Astrocyte of the cerebellum (primary cell): ENCODE data around the gene ALDH1A1.

ENCODE experiments used
- DNase-seq: peaks from one replicate; pipeline ENCODE4 v3.0.0-alpha.2; 2011; ENCODE audit warnings: low read depth
- H3K4me3 ChIP-seq: 2 replicates; pipeline ENCODE4 v1.5.1; 2011; ENCODE audit warnings: mild to moderate bottlenecking, low read depth, low read length, moderate library complexity
- CTCF ChIP-seq: IDR thresholded peaks from 2 replicates; pipeline ENCODE4 v1.5.1; 2012; ENCODE audit warnings: low read length, low read depth, moderate library complexity, mild to moderate bottlenecking; ENCODE audit errors: missing control alignments
- in situ Hi-C: cut with HindIII; loops from 2 replicates; pipeline ENCODE4 v1.10.0; 2017; ENCODE audit warnings: low sequenced_read_pairs

ALDH1A1 gene

GRCh38 chr9:72915659-72916058 lies 37.2 kb downstream of the ALDH1A1 start:
- DNase-seq: no peak
- no peak for TF ChIP-seq CTCF
- no peak overlapping the region for H3K4me3 ChIP-seq
- in situ Hi-C loops: no loop called here

- in situ Hi-C loops: no loop called here
- no peak for TF ChIP-seq CTCF
- no peak for DNase-seq
Measured at GRCh38 chr9:72914750-72915149, 38.1 kb downstream of the ALDH1A1 start.

GRCh38 chr9:72913382-72914009 lies 39.4 kb downstream of the ALDH1A1 start:
- no peak overlapping the region for H3K4me3 ChIP-seq
- no peak for TF ChIP-seq CTCF
- in situ Hi-C loops: no loop called here
- no peak for DNase-seq

More at GRCh38 chr9:72914750-72915149, 38.1 kb downstream of the ALDH1A1 start:
- H3K4me3 ChIP-seq: no peak overlapping the region

- H3K4me3 ChIP-seq: no peak overlapping the region
- no peak for TF ChIP-seq CTCF
- in situ Hi-C loops: no loop called here
Measured at GRCh38 chr9:72912476-72913381, 40.1 kb downstream of the ALDH1A1 start.

GRCh38 chr9:72911816-72912215 lies 41.0 kb downstream of the ALDH1A1 start:
- no peak for DNase-seq
- no peak overlapping the region for H3K4me3 ChIP-seq
- in situ Hi-C loops: no loop called here
- no peak for TF ChIP-seq CTCF

More at GRCh38 chr9:72912476-72913381, 40.1 kb downstream of the ALDH1A1 start:
- no peak for DNase-seq

- no peak overlapping the region for H3K4me3 ChIP-seq
- TF ChIP-seq CTCF: no peak
- no peak for DNase-seq
- in situ Hi-C loops: no loop called here
Measured at GRCh38 chr9:72911247-72911775, 41.5 kb downstream of the ALDH1A1 start.
